Measurements from ENCODE around the gene MIF4GD. TPM values are rescaled to one million over a fixed set of nuclear protein-coding genes. Genes with fewer than 3 reads are reported as not detected.

The MIF4GD gene
- polyA plus RNA-seq, 1 experiment: 6.0 TPM

DNA sequence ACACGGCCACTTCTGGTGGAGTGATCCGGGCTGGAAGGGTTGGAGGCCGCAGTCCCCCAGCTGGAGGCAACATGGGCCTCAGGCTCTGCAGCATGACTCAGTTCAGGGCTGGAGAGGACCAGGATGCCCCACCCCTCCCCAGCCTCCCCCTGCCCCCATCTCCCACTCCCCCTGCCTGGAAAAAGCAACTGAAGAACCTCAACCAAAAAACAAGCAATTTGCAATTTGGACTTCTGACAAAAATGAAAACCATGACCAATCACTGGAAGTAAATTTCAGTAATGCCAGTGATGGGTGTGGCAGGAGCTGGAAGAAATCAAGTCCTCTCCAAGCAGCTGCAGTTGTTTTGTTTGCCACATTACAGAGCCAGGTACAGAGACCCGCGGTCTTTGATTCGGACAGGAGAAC is 6.6 kb upstream of the MIF4GD start:
- CTCF ChIA-PET: interaction anchor here (1.6 kb wide), 1 partner anchor 45 kb away, joined by 4 read pairs; no protein-coding TSS in a partner anchor
- DNase-seq (ENCODE audit: low read depth, low spot score): no peak

DNA sequence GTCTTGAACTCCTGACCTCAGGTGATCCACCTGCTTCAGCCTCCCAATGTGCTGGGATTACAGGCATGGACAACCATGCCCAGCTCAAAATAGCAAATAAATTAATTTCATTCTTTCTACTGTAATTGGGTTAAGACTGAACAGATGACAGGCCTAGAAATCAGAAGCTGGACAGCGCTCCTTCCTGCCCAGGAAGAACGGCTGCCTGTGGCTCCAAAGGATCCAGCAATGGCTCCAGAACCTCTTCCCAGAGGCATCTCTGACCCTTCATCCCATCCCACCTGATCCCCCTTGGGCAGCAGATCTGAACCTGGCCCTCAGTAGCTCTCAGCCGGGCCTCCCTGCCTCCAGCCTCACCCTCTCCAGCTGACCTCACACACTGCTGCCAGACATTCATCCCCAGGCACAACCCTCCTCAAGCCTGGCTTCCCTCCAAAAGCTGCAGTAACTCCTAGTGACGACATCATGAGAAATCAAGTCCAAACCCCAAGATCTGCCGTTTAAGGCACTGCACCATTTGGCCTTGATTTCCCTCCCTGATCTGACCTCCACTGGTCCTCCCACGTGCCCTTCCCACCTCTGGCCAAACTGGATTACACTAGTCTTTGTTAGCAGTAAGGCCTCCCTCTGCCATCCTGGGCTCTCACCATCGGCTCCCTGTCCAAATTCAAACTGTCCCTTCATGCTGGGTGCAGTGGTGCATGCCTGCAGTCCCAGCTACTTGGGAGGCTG is 3.1 kb upstream of the MIF4GD start:
- DNase-seq (ENCODE audit: low read depth, low spot score): no peak
- H3K4me3 ChIP-seq (ENCODE audit: low read depth, low read length): no peak overlapping the region
- H3K9me3 ChIP-seq (ENCODE audit: control insufficient read depth, insufficient read depth, low read length): no peaks in the 10 kb centered on the region; the same call in 1 of the 2 replicates
- POLR2A ChIA-PET: no interaction called here
- H3K27me3 ChIP-seq (ENCODE audit: control insufficient read depth, insufficient read depth, low read length): no peaks in the 10 kb centered on the region
- no peak overlapping the region for H3K27ac ChIP-seq (ENCODE audit: low read depth, low read length)
- no peak for TF ChIP-seq CTCF (IDR thresholded peaks at IDR 0.05; ENCODE audit: low read depth, low read length)
- CTCF ChIA-PET: interaction anchor here (1.8 kb wide), 1 partner anchor 138 kb away, joined by 5 read pairs; no protein-coding TSS in a partner anchor

More for the DNA sequence above, 6.6 kb upstream of the MIF4GD start:
- Histone ChIP-seq H3K4me3 (ENCODE audit: low read depth, low read length) (no peak overlapping the region), H3K27ac (ENCODE audit: low read depth, low read length) (peak overlapping the region; percentile 11), H3K9me3 (ENCODE audit: control insufficient read depth, insufficient read depth, low read length) (no peaks in the 10 kb centered on the region), H3K27me3 (ENCODE audit: control insufficient read depth, insufficient read depth, low read length) (no peaks in the 10 kb centered on the region)
- TF ChIP-seq CTCF (IDR thresholded peaks at IDR 0.05; ENCODE audit: low read depth, low read length): no peak
- POLR2A ChIA-PET: interaction anchor here (0.8 kb wide), 1 partner anchor 179 kb away, joined by 3 read pairs; the partner anchor contains the start of gene TMEM94

DNA sequence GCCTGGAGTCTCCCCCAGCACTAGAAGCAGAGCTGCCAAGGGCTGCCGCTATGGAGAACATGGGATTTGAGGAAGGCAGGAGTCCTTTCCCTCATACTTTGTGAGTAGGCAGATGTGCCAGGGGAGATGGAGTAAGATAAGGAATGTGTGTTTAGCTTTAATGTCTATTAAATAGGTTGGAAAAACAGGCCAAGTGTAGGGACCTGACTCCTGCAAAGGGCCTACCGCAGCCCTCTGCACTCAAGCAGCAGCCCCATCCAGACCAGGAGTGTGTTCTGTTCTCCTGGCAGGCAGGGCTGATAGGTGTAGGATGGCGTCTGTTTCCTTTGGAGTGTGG is 1.8 kb upstream of the MIF4GD start:
- H3K27me3 ChIP-seq (ENCODE audit: control insufficient read depth, insufficient read depth, low read length): no peaks in the 10 kb centered on the region
- H3K9me3 ChIP-seq (ENCODE audit: control insufficient read depth, insufficient read depth, low read length): no peaks in the 10 kb centered on the region; the same call in 1 of the 2 replicates
- CTCF ChIA-PET: interaction anchor here (3.7 kb wide), 1 partner anchor 12 kb away, joined by 70 read pairs; the partner anchor contains the start of genes GGA3 and MRPS7
- H3K4me3 ChIP-seq (ENCODE audit: low read depth, low read length): no peak overlapping the region
- POLR2A ChIA-PET: interaction anchor here (3.1 kb wide), 1 partner anchor 11 kb away, joined by 29 read pairs; the partner anchor contains the start of genes GGA3 and MRPS7
- TF ChIP-seq CTCF (IDR thresholded peaks at IDR 0.05; ENCODE audit: low read depth, low read length): no peak
- no peak for DNase-seq (ENCODE audit: low read depth, low spot score)
- no peak overlapping the region for H3K27ac ChIP-seq (ENCODE audit: low read depth, low read length)

- Histone ChIP-seq H3K4me3 (ENCODE audit: low read depth, low read length) (peak overlapping the region; percentile 68), H3K27ac (ENCODE audit: low read depth, low read length) (no peak overlapping the region), H3K9me3 (ENCODE audit: control insufficient read depth, insufficient read depth, low read length) (no peaks in the 10 kb centered on the region; the same call in 1 of the 2 replicates), H3K27me3 (ENCODE audit: control insufficient read depth, insufficient read depth, low read length) (no peaks in the 10 kb centered on the region)
- no peak for DNase-seq (ENCODE audit: low read depth, low spot score)
- no peak for TF ChIP-seq CTCF (IDR thresholded peaks at IDR 0.05; ENCODE audit: low read depth, low read length)
- ChIA-PET POLR2A (interaction anchor here (2.4 to 3.1 kb wide), 2 partner anchors 10 to 17 kb away, joined by 24 to 29 read pairs; partner anchors contain the start of genes GGA3, MRPS7 and SLC25A19), CTCF (interaction anchor here (0.6 to 4.5 kb wide), 11 partner anchors 7 to 159 kb away, joined by 3 to 70 read pairs (median 10); partner anchors contain the start of genes GGA3, MRPS7 and SLC25A19)
Observed at GRCh38 chr17:75271955-75272847, 1.2 kb upstream of the MIF4GD start.
